IMR-90 (cell line): ENCODE data around the gene NTM. TPM values are rescaled to one million over a fixed set of nuclear protein-coding genes. Genes with fewer than 3 reads are reported as not detected.

Experiments used
- ATAC-seq: fragments of 200-7000 bp; cut with Tn5 transposase; 2 replicates; pipeline ENCODE4 v1.9.1; 2020; ENCODE audit warnings: low read depth, mild to moderate bottlenecking, moderate library complexity
- BruUV-seq: library from RNA; stranded (reverse); fragments of 400-500 nt; replicated peaks from 2 replicates; lab custom pipeline; 2021; lab: Mats Ljungman, UMichigan
- CTCF ChIA-PET: fragments of 300-600 bp; formaldehyde crosslinking; extraction: SDS; loops from one replicate; lab custom pipeline; 2021; ENCODE audit warnings: antibody characterized with exemption; lab: Yijun Ruan, JAX
- POLR2A ChIA-PET: fragments of 300-600 bp; sonication (Branson Sonifier 250); formaldehyde crosslinking; loops from one replicate; lab custom pipeline; 2022; ENCODE audit warnings: antibody characterized with exemption; ENCODE audit not compliant: unreplicated experiment; lab: Charles Lee
- DNase-seq: peaks from one replicate; pipeline ENCODE4 v3.0.0; 2013
- H2AFZ ChIP-seq: replicated peaks from 2 replicates; pipeline ENCODE3; 2013; ENCODE audit warnings: low read length, mild to moderate bottlenecking; ENCODE audit not compliant: poor library complexity
- H2AK5ac ChIP-seq: 2 replicates; pipeline ENCODE4 v1.6.1; 2013; ENCODE audit warnings: low read depth, low read length, inconsistent platforms
- H2AK9ac ChIP-seq: replicated peaks from 2 replicates; pipeline ENCODE3; 2013; ENCODE audit warnings: mild to moderate bottlenecking, low read depth, low read length, moderate library complexity; ENCODE audit not compliant: poor library complexity
- H2BK120ac ChIP-seq: 2 replicates; pipeline ENCODE4 v1.6.1; 2013; ENCODE audit warnings: low read depth, low read length, inconsistent platforms
- H2BK15ac ChIP-seq: 3 replicates; pipeline ENCODE4 v1.6.1; 2013; ENCODE audit warnings: low read depth, low read length, inconsistent platforms
- H2BK20ac ChIP-seq: 2 replicates; pipeline ENCODE4 v1.6.1; 2013; ENCODE audit warnings: low read depth, mild to moderate bottlenecking, inconsistent platforms, low read length, moderate library complexity
- H2BK5ac ChIP-seq: 2 replicates; pipeline ENCODE4 v1.6.1; 2013; ENCODE audit warnings: mild to moderate bottlenecking, low read depth, low read length, inconsistent platforms; ENCODE audit not compliant: poor library complexity, severe bottlenecking
- H3K14ac ChIP-seq: replicated peaks from 2 replicates; pipeline ENCODE4 v1.6.1; 2013; ENCODE audit warnings: low read depth, low read length, inconsistent platforms
- H3K18ac ChIP-seq: 2 replicates; pipeline ENCODE4 v1.6.1; 2013; ENCODE audit warnings: low read depth, low read length, control low read depth
- H3K23ac ChIP-seq: 2 replicates; pipeline ENCODE4 v1.6.1; 2013; ENCODE audit warnings: low read depth, low read length, inconsistent platforms
- H3K27ac ChIP-seq: 2 replicates; pipeline ENCODE4 v1.5.1; 2013; ENCODE audit warnings: mild to moderate bottlenecking, control low read depth, low read length; ENCODE audit not compliant: insufficient read depth
- H3K27me3 ChIP-seq: 2 replicates; pipeline ENCODE4 v1.6.1; 2013; ENCODE audit warnings: low read length; ENCODE audit not compliant: control insufficient read depth, insufficient read depth
- H3K36me3 ChIP-seq: 2 replicates; pipeline ENCODE4 v1.6.1; 2013; ENCODE audit warnings: low read length, mixed read lengths; ENCODE audit not compliant: control insufficient read depth, insufficient read depth
- H3K4ac ChIP-seq: 2 replicates; pipeline ENCODE4 v1.6.1; 2013; ENCODE audit warnings: low read depth, low read length, inconsistent platforms
- H3K4me1 ChIP-seq: 2 replicates; pipeline ENCODE4 v1.6.1; 2013; ENCODE audit warnings: low read length, mixed read lengths; ENCODE audit not compliant: control insufficient read depth, insufficient read depth
- H3K4me2 ChIP-seq: 2 replicates; pipeline ENCODE4 v1.6.1; 2013; ENCODE audit warnings: low read depth, mild to moderate bottlenecking, control low read depth, low read length, moderate library complexity
- H3K4me3 ChIP-seq: 2 replicates; pipeline ENCODE4 v1.5.1; 2013; ENCODE audit warnings: low read depth, mild to moderate bottlenecking, control low read depth, low read length, moderate library complexity; ENCODE audit not compliant: insufficient read depth
- H3K56ac ChIP-seq: 2 replicates; pipeline ENCODE4 v1.6.1; 2013; ENCODE audit warnings: low read length, inconsistent platforms; ENCODE audit not compliant: insufficient read depth; ENCODE audit errors: extremely low read depth
- H3K79me1 ChIP-seq, 2 experiments: 2 replicates each; pipeline ENCODE4 v1.6.1; 2013; ENCODE audit warnings: low read length in 2 of 2, inconsistent platforms in 1 of 2, low read depth in 1 of 2
- H3K9ac ChIP-seq: 2 replicates; pipeline ENCODE4 v1.6.1; 2013; ENCODE audit warnings: low read depth, low read length, control low read depth
- H3K9me1 ChIP-seq: 2 replicates; pipeline ENCODE4 v1.6.1; 2013; ENCODE audit warnings: low read length, inconsistent platforms; ENCODE audit not compliant: insufficient read depth
- H3K9me3 ChIP-seq: 2 replicates; pipeline ENCODE4 v1.6.1; 2013; ENCODE audit warnings: low read length; ENCODE audit not compliant: control insufficient read depth, insufficient read depth
- H4K20me1 ChIP-seq: 2 replicates; pipeline ENCODE4 v1.6.1; 2013; ENCODE audit warnings: low read length, inconsistent platforms; ENCODE audit not compliant: insufficient read depth
- H4K5ac ChIP-seq: 2 replicates; pipeline ENCODE4 v1.6.1; 2013; ENCODE audit warnings: mild to moderate bottlenecking, low read depth, low read length, control low read depth
- H4K8ac ChIP-seq, 2 experiments: 2 replicates each; pipeline ENCODE4 v1.6.1; 2013; ENCODE audit warnings: low read depth in 2 of 2, low read length in 2 of 2, control low read depth in 1 of 2, inconsistent platforms in 1 of 2
- H4K91ac ChIP-seq: 2 replicates; pipeline ENCODE4 v1.6.1; 2013; ENCODE audit warnings: low read depth, low read length, inconsistent platforms; ENCODE audit not compliant: insufficient read depth
- CTCF ChIP-seq: conservative IDR thresholded peaks from 2 replicates; pipeline ENCODE4 v1.5.1; 2012; ENCODE audit warnings: mild to moderate bottlenecking, low read depth, low read length, improper control_type of control experiment
- WGBS, 2 experiments: methylation state at CpG; one replicate each; pipeline versions ENCODE4 v1.1.5 to v1.1.7; 2013; ENCODE audit warnings: missing lambda C conversion rate in 2 of 2; ENCODE audit not compliant: insufficient read length in 1 of 2; ENCODE audit errors: extremely low coverage in 2 of 2; 5-methylcytosine and 5-hydroxymethylcytosine counted together
- dilution Hi-C: fragments of 300-500 bp; cut with HindIII; formaldehyde crosslinking; loops from one replicate; pipeline ENCODE4 v1.14.3; 2018; ENCODE audit warnings: low sequenced_read_pairs; ENCODE audit not compliant: unreplicated experiment
- in situ Hi-C: fragments of 300-500 bp; cut with MboI; formaldehyde crosslinking; loops from 3 replicates; pipeline ENCODE4 v1.14.3; 2019; ENCODE audit warnings: low sequenced_read_pairs, inconsistent platforms, mixed read lengths
- intact Hi-C: fragments of 100-400 bp; cut with micrococcal nuclease; formaldehyde crosslinking; loops from 2 replicates; pipeline ENCODE4 v1.10.0; 2022
- polyA plus RNA-seq, 3 experiments: library from polyadenylated mRNA; depleted of rRNA; stranded (reverse); fragments of >200 nt; gene quantifications; 2 replicates each; pipeline ENCODE4 v1.2.3, GENCODE V29; 2012; ENCODE audit warnings: low replicate concordance in 1 of 3
- total RNA-seq: library from RNA; depleted of rRNA; stranded (reverse); fragments of >200 nt; gene quantifications from 2 replicates; pipeline ENCODE4 v1.2.3, GENCODE V29; 2012
- TF ChIP-seq, protein P1 (sequence below): fragments of 150-350 bp; IDR thresholded peaks from 2 replicates; pipeline ENCODE4 v1.6.1; 2016; ENCODE audit warnings: low read depth, mild to moderate bottlenecking, low read length, moderate library complexity, borderline replicate concordance

NTM gene
- total and polyA plus RNA-seq, 2 of the 4 experiments (the other 2 are of a cell fraction) = 19.5 to 25.5 TPM

DNA sequence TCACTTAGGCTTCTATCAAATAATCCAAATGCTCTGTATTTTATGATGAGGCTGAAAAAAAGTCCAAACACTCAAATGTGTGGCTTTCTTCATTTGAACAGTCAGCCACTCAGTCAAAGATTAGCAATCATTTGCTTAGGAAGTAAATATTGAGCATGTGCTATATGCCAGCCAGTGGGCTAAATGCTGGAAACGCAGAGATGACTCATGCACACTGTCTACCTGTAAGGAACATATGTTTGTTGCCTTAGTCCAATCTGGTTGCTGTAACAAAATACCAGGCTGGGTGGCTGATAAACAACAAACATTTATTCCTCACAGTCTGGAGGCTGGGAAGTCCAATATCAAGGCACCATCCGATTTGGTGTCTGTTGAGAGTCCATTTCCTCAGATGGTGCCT lies 617.3 kb downstream of the NTM start:
- Histone ChIP-seq H3K27me3 (no peaks in the 10 kb centered on the region), H3K27ac (no peak overlapping the region), H4K91ac (no peak overlapping the region), H3K9me3 (peaks cover 2% of the 10 kb centered on the region; the same call in 1 of the 2 replicates), H3K56ac (no peak overlapping the region), H3K4me1 (peaks cover 4% of the 10 kb centered on the region), H3K79me1 (0 out of 4 replicates have a peak, but pooled peaks cover 3 to 4% of the 10 kb centered on the region in 2 experiments), H2AFZ (no peak overlapping the region), H3K9ac (no peak overlapping the region), H3K18ac (no peak overlapping the region), H3K4me3 (no peak overlapping the region), H2BK15ac (no peak overlapping the region), H2BK5ac (no peak overlapping the region), H2AK5ac (no peak overlapping the region), H4K8ac (no peak overlapping the region), H3K36me3 (no peaks in the 10 kb centered on the region), H3K4ac (no peak overlapping the region), H3K14ac (no peak overlapping the region), H2AK9ac (no peak overlapping the region), H2BK120ac (no peak overlapping the region), H4K5ac (no peak overlapping the region), H2BK20ac (no peak overlapping the region), H3K9me1 (0 out of 2 replicates have a peak, but pooled peaks cover 3% of the 10 kb centered on the region), H3K4me2 (no peak overlapping the region), H4K20me1 (no peaks in the 10 kb centered on the region), H3K23ac (no peak overlapping the region)
- in situ Hi-C loops (no loop called here), dilution Hi-C loops (no loop called here), intact Hi-C loops (no loop called here)
- no peak for TF ChIP-seq CTCF
- TF ChIP-seq, protein P1, sequence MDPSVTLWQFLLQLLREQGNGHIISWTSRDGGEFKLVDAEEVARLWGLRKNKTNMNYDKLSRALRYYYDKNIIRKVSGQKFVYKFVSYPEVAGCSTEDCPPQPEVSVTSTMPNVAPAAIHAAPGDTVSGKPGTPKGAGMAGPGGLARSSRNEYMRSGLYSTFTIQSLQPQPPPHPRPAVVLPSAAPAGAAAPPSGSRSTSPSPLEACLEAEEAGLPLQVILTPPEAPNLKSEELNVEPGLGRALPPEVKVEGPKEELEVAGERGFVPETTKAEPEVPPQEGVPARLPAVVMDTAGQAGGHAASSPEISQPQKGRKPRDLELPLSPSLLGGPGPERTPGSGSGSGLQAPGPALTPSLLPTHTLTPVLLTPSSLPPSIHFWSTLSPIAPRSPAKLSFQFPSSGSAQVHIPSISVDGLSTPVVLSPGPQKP = no peak
- DNase-seq (no peak), ATAC-seq (no peak)
- ChIA-PET POLR2A (no interaction called here), CTCF (no interaction called here)
- no TSS peak for BruUV-seq
- 100% methylated on average over 1 of the region's 2 CpGs; no CpG with 5 or more reads in 1 of the 2 experiments for WGBS, 2 experiments
